HepG2 (cell line): ENCODE measurements around the gene DISP2.

Experiments
- ATAD3A ChIP-seq: sonication (generic); formaldehyde crosslinking; IDR thresholded peaks from 2 replicates; pipeline ENCODE4 v1.4.0; 2020; ENCODE audit warnings: missing genetic modification reagents
- KAT7 ChIP-seq: IDR thresholded peaks from 2 replicates; pipeline ENCODE4 v1.6.1; 2018; ENCODE audit warnings: borderline replicate concordance, missing compliant biosample characterization
- ZBTB21 ChIP-seq: sonication (generic); formaldehyde crosslinking; IDR thresholded peaks from 2 replicates; pipeline ENCODE4 v1.4.0; 2020; ENCODE audit warnings: missing genetic modification reagents

- TF ChIP-seq ATAD3A: no peak
- TF ChIP-seq KAT7: no peak
- TF ChIP-seq ZBTB21: no peak
Observed at GRCh38 chr15:40354408-40355171, 3.4 kb upstream of the DISP2 start.
